SH-SY5Y (cell line): ENCODE results near the gene PEDS1.

Source experiments
- GATA2 ChIP-seq: IDR thresholded peaks from 2 replicates; pipeline ENCODE4 v1.6.1; 2011; ENCODE audit warnings: mild to moderate bottlenecking, low read depth, low read length
- GATA3 ChIP-seq: IDR thresholded peaks from 2 replicates; pipeline ENCODE4 v1.6.1; 2011; ENCODE audit warnings: low read depth, mild to moderate bottlenecking, low read length, moderate library complexity

GRCh38 chr20:50145566-50145965 is 8.0 kb downstream of the PEDS1 start:
- TF ChIP-seq GATA3 (no peak), GATA2 (no peak)
